Neural progenitor cell (in vitro differentiated cells): ENCODE measurements around the gene ARFGAP3. TPM values are rescaled to one million over a fixed set of nuclear protein-coding genes. Genes with fewer than 3 reads are reported as not detected.

ENCODE experiments used
- DNase-seq: peaks from one replicate; pipeline ENCODE4 v3.0.0-alpha.2; 2016; ENCODE audit warnings: low spot score
- H2AFZ ChIP-seq: fragments of 200-600 bp; sonication (generic); replicated peaks from 2 replicates; pipeline ENCODE4 v1.6.1; 2016; ENCODE audit warnings: antibody characterized with exemption
- H3F3A ChIP-seq: fragments of 200-600 bp; sonication (generic); 2 replicates; pipeline ENCODE4 v1.6.1; 2016; ENCODE audit warnings: antibody characterized with exemption, low read depth
- H3K27ac ChIP-seq: fragments of 200-600 bp; sonication (generic); 2 replicates; pipeline ENCODE4 v1.5.1; 2016; ENCODE audit warnings: mild to moderate bottlenecking
- H3K27me3 ChIP-seq: fragments of 200-600 bp; sonication (generic); 2 replicates; pipeline ENCODE4 v1.6.1; 2016; ENCODE audit warnings: mild to moderate bottlenecking, moderate library complexity
- H3K36me3 ChIP-seq: fragments of 200-600 bp; sonication (generic); 2 replicates; pipeline ENCODE4 v1.5.1; 2016
- H3K4me1 ChIP-seq: fragments of 200-600 bp; sonication (generic); 2 replicates; pipeline ENCODE4 v1.6.1; 2016; ENCODE audit warnings: mixed run types
- H3K4me2 ChIP-seq: fragments of 200-600 bp; sonication (generic); 2 replicates; pipeline ENCODE4 v1.6.1; 2016
- H3K4me3 ChIP-seq: fragments of 200-600 bp; sonication (generic); 2 replicates; pipeline ENCODE4 v1.5.1; 2016
- H3K79me2 ChIP-seq: fragments of 200-600 bp; sonication (generic); 2 replicates; pipeline ENCODE4 v1.6.1; 2016; ENCODE audit warnings: low read depth
- H3K9ac ChIP-seq: fragments of 200-600 bp; sonication (generic); 2 replicates; pipeline ENCODE4 v1.6.1; 2016
- H3K9me3 ChIP-seq: fragments of 200-600 bp; sonication (generic); 2 replicates; pipeline ENCODE4 v1.5.1; 2016; ENCODE audit warnings: low read depth
- H4K20me1 ChIP-seq: fragments of 200-600 bp; sonication (generic); 2 replicates; pipeline ENCODE4 v1.6.1; 2016; ENCODE audit warnings: low read depth
- H3K27ac Mint-ChIP-seq: 3 replicates; pipeline ENCODE4 v1.8.0; 2021; ENCODE audit warnings: mixed read lengths
- H3K27me3 Mint-ChIP-seq: 2 replicates; pipeline ENCODE4 v1.8.0; 2022; ENCODE audit warnings: low read depth, mild to moderate bottlenecking, inconsistent platforms, moderate library complexity, mixed read lengths; ENCODE audit not compliant: insufficient read depth
- H3K36me3 Mint-ChIP-seq: 3 replicates; pipeline ENCODE4 v1.8.0; 2021; ENCODE audit warnings: mixed read lengths
- H3K4me1 Mint-ChIP-seq: 3 replicates; pipeline ENCODE4 v1.8.0; 2021; ENCODE audit warnings: mixed read lengths
- H3K4me3 Mint-ChIP-seq: 3 replicates; pipeline ENCODE4 v1.8.0; 2021; ENCODE audit warnings: mild to moderate bottlenecking, moderate library complexity, mixed read lengths
- H3K9me3 Mint-ChIP-seq: 3 replicates; pipeline ENCODE4 v1.8.0; 2020; ENCODE audit warnings: mixed read lengths
- CTCF ChIP-seq: fragments of 200-600 bp; sonication (generic); IDR thresholded peaks from 2 replicates; pipeline ENCODE4 v1.5.1; 2017; ENCODE audit warnings: antibody characterized with exemption, mild to moderate bottlenecking
- EZH2 ChIP-seq: fragments of 200-600 bp; sonication (generic); IDR thresholded peaks from 2 replicates; pipeline ENCODE4 v1.6.1; 2017; ENCODE audit warnings: antibody characterized with exemption, mild to moderate bottlenecking, moderate library complexity
- EZH2phosphoT487 ChIP-seq: fragments of 200-600 bp; sonication (generic); IDR thresholded peaks from 2 replicates; pipeline ENCODE4 v1.6.1; 2017; ENCODE audit warnings: antibody characterized with exemption
- total RNA-seq: library from RNA; depleted of rRNA; stranded (reverse); fragments of >200 nt; gene quantifications from 2 replicates; pipeline ENCODE4 v1.2.3, GENCODE V29; 2015; ENCODE audit warnings: low replicate concordance

Gene ARFGAP3
- total RNA-seq, 1 donor from 2014 or later, result 53.9 TPM

DNA sequence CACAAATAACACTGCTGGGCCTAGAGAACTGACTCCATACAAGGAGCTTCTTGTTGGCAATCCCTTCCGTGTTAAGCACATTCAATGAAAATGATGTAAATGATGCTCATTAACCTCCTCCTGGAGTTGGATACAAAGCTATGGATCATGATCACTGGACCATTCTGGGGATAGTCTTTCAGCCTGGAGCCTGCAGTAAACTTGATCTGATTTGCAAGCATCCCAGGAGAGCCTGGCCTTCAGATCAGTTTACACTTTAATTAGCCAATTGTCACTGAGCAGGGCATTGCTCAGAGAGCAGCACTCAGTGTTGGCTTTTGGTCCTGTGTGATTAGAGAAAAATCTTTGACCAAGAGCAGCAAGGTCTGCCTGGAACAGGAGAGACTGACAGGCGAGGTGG, 45.6 kb downstream of the ARFGAP3 start:
- TF ChIP-seq EZH2phosphoT487 (no peak), EZH2 (no peak), CTCF (no peak)
- Mint-ChIP-seq H3K27ac (no peak overlapping the region), H3K27me3 (no peaks in the 10 kb centered on the region), H3K4me3 (no peak overlapping the region), H3K9me3 (no peaks in the 10 kb centered on the region), H3K4me1 (peaks cover 26% of the 10 kb centered on the region), H3K36me3 (peaks cover 36% of the 10 kb centered on the region)
- Histone ChIP-seq H3K4me3 (no peak overlapping the region), H3F3A (peaks cover 5% of the 10 kb centered on the region), H3K9ac (no peak overlapping the region), H3K79me2 (no peaks in the 10 kb centered on the region), H4K20me1 (peaks cover 9% of the 10 kb centered on the region), H3K4me1 (peaks cover 9% of the 10 kb centered on the region), H3K27ac (no peak overlapping the region), H3K9me3 (no peaks in the 10 kb centered on the region), H2AFZ (no peak overlapping the region), H3K4me2 (no peak overlapping the region), H3K36me3 (no peaks in the 10 kb centered on the region), H3K27me3 (no peaks in the 10 kb centered on the region)
- DNase-seq, result no peak

GRCh38 chr22:42808521-42808920, 48.6 kb downstream of the ARFGAP3 start:
- Histone ChIP-seq H3K9ac (no peak overlapping the region), H3F3A (peaks cover 14% of the 10 kb centered on the region), H3K4me1 (peaks cover 26% of the 10 kb centered on the region), H2AFZ (no peak overlapping the region), H4K20me1 (peaks cover 14% of the 10 kb centered on the region), H3K36me3 (no peaks in the 10 kb centered on the region), H3K27me3 (no peaks in the 10 kb centered on the region), H3K4me2 (no peak overlapping the region), H3K79me2 (no peaks in the 10 kb centered on the region), H3K27ac (no peak overlapping the region), H3K4me3 (no peak overlapping the region), H3K9me3 (no peaks in the 10 kb centered on the region)
- peaks cover 39% of the 10 kb centered on the region for H3K4me1 Mint-ChIP-seq
- H3K27ac Mint-ChIP-seq, result no peak overlapping the region
- no peaks in the 10 kb centered on the region for H3K9me3 Mint-ChIP-seq
- H3K4me3 Mint-ChIP-seq, result no peak overlapping the region
- peaks cover 37% of the 10 kb centered on the region for H3K36me3 Mint-ChIP-seq
- no peak for DNase-seq
- TF ChIP-seq EZH2 (no peak), EZH2phosphoT487 (no peak), CTCF (no peak)
- H3K27me3 Mint-ChIP-seq, result peaks cover 5% of the 10 kb centered on the region

DNA sequence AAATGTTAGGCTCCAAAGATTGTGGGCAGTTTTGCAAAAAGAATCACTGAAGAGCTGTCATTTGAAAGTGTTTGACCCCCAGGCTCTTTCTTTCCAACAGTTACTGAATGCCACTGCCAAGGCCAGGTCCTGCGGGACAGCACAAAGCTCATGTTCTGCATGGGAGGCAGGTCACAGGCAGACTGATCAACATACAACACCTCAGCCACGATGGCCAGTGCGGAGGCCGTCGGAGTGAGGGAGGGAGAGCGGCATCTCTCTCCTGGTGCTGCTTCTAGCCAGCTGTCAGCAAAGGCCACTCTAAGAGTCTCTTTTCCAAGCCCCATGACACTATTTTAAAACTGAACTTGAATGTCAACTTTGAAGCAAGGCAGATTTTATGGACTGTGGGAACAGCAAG, 49.9 kb downstream of the ARFGAP3 start:
- H3K9me3 ChIP-seq, result no peaks in the 10 kb centered on the region
- Mint-ChIP-seq H3K4me3 (no peak overlapping the region), H3K9me3 (no peaks in the 10 kb centered on the region), H3K27ac (no peak overlapping the region), H3K27me3 (peaks cover 5% of the 10 kb centered on the region), H3K4me1 (peaks cover 33% of the 10 kb centered on the region), H3K36me3 (peaks cover 34% of the 10 kb centered on the region)
- peaks cover 14% of the 10 kb centered on the region for H3F3A ChIP-seq
- H3K79me2 ChIP-seq, result no peaks in the 10 kb centered on the region
- H2AFZ ChIP-seq, result no peak overlapping the region
- H3K4me3 ChIP-seq, result no peak overlapping the region
- H3K4me1 ChIP-seq, result peaks cover 26% of the 10 kb centered on the region
- H3K36me3 ChIP-seq, result no peaks in the 10 kb centered on the region
- TF ChIP-seq EZH2phosphoT487 (no peak), CTCF (no peak), EZH2 (no peak)
- no peak for DNase-seq
- no peaks in the 10 kb centered on the region for H3K27me3 ChIP-seq
- no peak overlapping the region for H3K9ac ChIP-seq
- H3K27ac ChIP-seq, result no peak overlapping the region
- H3K4me2 ChIP-seq, result no peak overlapping the region
- H4K20me1 ChIP-seq, result peaks cover 14% of the 10 kb centered on the region
